K562 (cell line): ENCODE measurements around the gene PRRC2A. TPM values are rescaled to one million over a fixed set of nuclear protein-coding genes. Genes with fewer than 3 reads are reported as not detected.
A peak's percentile ranks its signal among the peaks of the same experiment; 100 is the strongest.

Experiments
- ARID2 ChIP-seq: fragments of 450-650 bp; IDR thresholded peaks from 2 replicates; pipeline ENCODE4 v1.6.1; 2017; ENCODE audit warnings: antibody characterized with exemption, mild to moderate bottlenecking
- CHCHD3 ChIP-seq: fragments of 250-450 bp; sonication (Bioruptor Pico); IDR thresholded peaks from 2 replicates; pipeline ENCODE4 v2.1.2; 2022; ENCODE audit warnings: mild to moderate bottlenecking
- DMBX1 ChIP-seq: fragments of 250-450 bp; sonication (Bioruptor Pico); IDR thresholded peaks from 2 replicates; pipeline ENCODE4 v1.8.0; 2022; ENCODE audit warnings: inconsistent platforms, mild to moderate bottlenecking, moderate library complexity, borderline replicate concordance
- E2F1 ChIP-seq: sonication (generic); formaldehyde crosslinking; IDR thresholded peaks from 2 replicates; pipeline ENCODE4 v1.8.1; 2023; ENCODE audit warnings: mild to moderate bottlenecking, missing genetic modification reagents, moderate library complexity
- ESRRA ChIP-seq: fragments of 450-650 bp; IDR thresholded peaks from 2 replicates; pipeline ENCODE4 v1.6.1; 2014; ENCODE audit warnings: low read depth, mild to moderate bottlenecking, moderate library complexity, borderline replicate concordance
- FOXP1 ChIP-seq: sonication (generic); formaldehyde crosslinking; IDR thresholded peaks from 2 replicates; pipeline ENCODE4 v1.8.0; 2022; ENCODE audit warnings: mild to moderate bottlenecking, missing genetic modification reagents
- HCFC1 ChIP-seq: IDR thresholded peaks from 2 replicates; pipeline ENCODE4 v1.6.1; 2012; ENCODE audit warnings: low read depth, low read length, improper control_type of control experiment
- IRF1 ChIP-seq: sonication (generic); formaldehyde crosslinking; IDR thresholded peaks from 2 replicates; pipeline ENCODE4 v1.8.0; 2022; ENCODE audit warnings: missing genetic modification reagents, mild to moderate bottlenecking, borderline replicate concordance
- JUN ChIP-seq, 2 experiments: sonication (generic) in 1 of 2; formaldehyde crosslinking in 1 of 2; IDR thresholded peaks; 2 replicates each; pipeline versions ENCODE4 v1.6.1 to v1.8.0; 2012 to 2022; ENCODE audit warnings: borderline replicate concordance in 2 of 2, mild to moderate bottlenecking in 2 of 2, improper control_type of control experiment in 1 of 2, low read depth in 1 of 2, low read length in 1 of 2, missing genetic modification reagents in 1 of 2
- MEF2A ChIP-seq: IDR thresholded peaks from 2 replicates; pipeline ENCODE4 v1.6.1; 2011; ENCODE audit warnings: low read depth, mild to moderate bottlenecking, low read length, moderate library complexity; ENCODE audit not compliant: control insufficient read depth
- MEF2D ChIP-seq: conservative IDR thresholded peaks from 2 replicates; pipeline ENCODE4 v1.6.1; 2016; ENCODE audit warnings: low read depth, missing genetic modification characterization, missing compliant biosample characterization
- RHOXF2B ChIP-seq: fragments of 250-450 bp; sonication (Bioruptor Pico); conservative IDR thresholded peaks from 2 replicates; pipeline ENCODE4 v1.5.1; 2021
- SMARCA5 ChIP-seq: fragments of 450-650 bp; IDR thresholded peaks from 2 replicates; pipeline ENCODE4 v1.6.1; 2016
- SNIP1 ChIP-seq: fragments of 450-650 bp; IDR thresholded peaks from 2 replicates; pipeline ENCODE4 v1.7.1; 2017; ENCODE audit warnings: low read depth, mild to moderate bottlenecking
- TEAD2 ChIP-seq: fragments of 450-650 bp; IDR thresholded peaks from 2 replicates; pipeline ENCODE4 v1.6.1; 2016; ENCODE audit warnings: missing genetic modification characterization, control low read depth, missing compliant biosample characterization
- TFE3 ChIP-seq: fragments of 450-650 bp; formaldehyde crosslinking; IDR thresholded peaks from 2 replicates; pipeline ENCODE4 v1.4.0; 2020; ENCODE audit warnings: mild to moderate bottlenecking, mixed read lengths
- ZBTB33 ChIP-seq: sonication (generic); formaldehyde crosslinking; IDR thresholded peaks from 2 replicates; pipeline ENCODE4 v1.8.1; 2023; ENCODE audit warnings: mild to moderate bottlenecking, missing genetic modification reagents
- ZC3H11A ChIP-seq: IDR thresholded peaks from 2 replicates; pipeline ENCODE4 v1.6.1; 2012; ENCODE audit warnings: low read depth, low read length, improper control_type of control experiment
- ZKSCAN3 ChIP-seq: fragments of 250-450 bp; sonication (Bioruptor Pico); IDR thresholded peaks from 2 replicates; pipeline ENCODE4 v1.4.0; 2020
- ZNF212 ChIP-seq: fragments of 450-650 bp; formaldehyde crosslinking; IDR thresholded peaks from 2 replicates; pipeline ENCODE4 v1.4.0; 2020; ENCODE audit warnings: mild to moderate bottlenecking
- ZNF436 ChIP-seq: fragments of 250-450, 450-650 bp; sonication (Bioruptor Pico); formaldehyde crosslinking; IDR thresholded peaks from 2 replicates; pipeline ENCODE4 v1.7.0; 2020; ENCODE audit warnings: mild to moderate bottlenecking
- ZNF699 ChIP-seq: fragments of 250-450 bp; sonication (Bioruptor Pico); IDR thresholded peaks from 2 replicates; pipeline ENCODE4 v1.8.0; 2021; ENCODE audit warnings: mild to moderate bottlenecking, moderate library complexity; ENCODE audit not compliant: insufficient replicate concordance
- polyA plus RNA-seq, 8 experiments: library from polyadenylated mRNA; depleted of rRNA in 4 of 8; stranded (reverse) in 5 of 8; unstranded in 3 of 8; fragments of >200 nt; fragmentation: Nextera tagmentation in 2 of 8; fragmentation: Illumina TruSeq in 1 of 8; extraction: Ambion mirVana in 2 of 8; extraction: Trizol in 1 of 8; gene quantifications; 2 replicates each; pipeline versions ENCODE4 v1.2.1 to v1.2.3, GENCODE V29; 2011 to 2014; ENCODE audit warnings: inconsistent platforms in 1 of 8, missing spikeins in 1 of 8
- total RNA-seq, 7 experiments: library from RNA; depleted of rRNA in 6 of 7; stranded (reverse); fragments of >200 nt in 6 of 7; fragmentation: Illumina TruSeq in 2 of 7; extraction: Trizol in 2 of 7; gene quantifications; 2 replicates each; pipeline versions ENCODE4 v1.2.1 to v1.2.3, GENCODE V29; 2011 to 2021; ENCODE audit warnings: low replicate concordance in 1 of 7

PRRC2A gene
- total and polyA plus RNA-seq, 9 of the 15 experiments (the other 6 are each of a cell fraction or from before 2014, with no cell fraction given), result 1.0 to 332 (median 63.0) TPM

GRCh38 chr6:31652925-31653724 is 32.6 kb downstream of the PRRC2A start (continued):
- TF ChIP-seq SMARCA5 (peak; percentile 76; the same call in 1 of the 2 replicates), ESRRA (peak; percentile 81), ZC3H11A (no peak), ZNF212 (CRISPR knock-in tag) (no peak), TEAD2 (tag) (no peak), MEF2A (no peak), MEF2D (tag) (no peak; the same call in none of the 2 replicates), TFE3 (no peak), E2F1 (CRISPR knock-in tag) (0 out of 2 replicates have a peak, but pooled peaks have one; percentile 15), FOXP1 (no peak), IRF1 (CRISPR knock-in tag) (0 out of 2 replicates have a peak, but pooled peaks have one; percentile 82), DMBX1 (CRISPR knock-in tag) (peak; percentile 78; the same call in 1 of the 2 replicates), ZNF699 (CRISPR knock-in tag) (no peak), SNIP1 (no peak), HCFC1 (no peak), ZKSCAN3 (CRISPR knock-in tag) (no peak), JUN (IDR thresholded peaks at IDR 0.05; ENCODE audit: borderline replicate concordance, low read depth, low read length) (no peak), JUN (CRISPR knock-in tag; IDR thresholded peaks at IDR 0.05; ENCODE audit: borderline replicate concordance) (0 out of 2 replicates have a peak, but pooled peaks have one; percentile 36), ZBTB33 (CRISPR knock-in tag) (no peak), RHOXF2B (no peak; the same call in 1 of the 2 replicates), ARID2 (peak; percentile 54; the same call in 1 of the 2 replicates), ZNF436 (CRISPR knock-in tag) (no peak), CHCHD3 (CRISPR knock-in tag) (no peak; the same call in 1 of the 2 replicates)
